A673 (cell line): ENCODE results near the gene ADGRL1.

Experiments
- CTCF ChIP-seq: fragments of 300-800, 200-600 bp; sonication (generic); conservative IDR thresholded peaks from 2 replicates; pipeline ENCODE4 v1.5.1; 2017; ENCODE audit warnings: low read depth, mild to moderate bottlenecking, antibody characterized with exemption, low read length, moderate library complexity, mixed read lengths
- EZH2 ChIP-seq: fragments of 200-600 bp; sonication (generic); IDR thresholded peaks from 2 replicates; pipeline ENCODE4 v1.6.1; 2017; ENCODE audit warnings: borderline replicate concordance, low read depth, mild to moderate bottlenecking, mixed read lengths, antibody characterized with exemption, low read length; ENCODE audit not compliant: poor library complexity, severe bottlenecking

GRCh38 chr19:14135985-14136508 is 69.9 kb downstream of the ADGRL1 start:
- no peak for TF ChIP-seq EZH2
- TF ChIP-seq CTCF = no peak
